Thyroid gland (tissue), 4 donors: ENCODE results near the gene ATP8A1.

ENCODE experiments used
- CTCF ChIP-seq, 6 experiments: fragments of 200-600 bp in 3 of 6; fragments of 450-650 bp in 3 of 6; sonication (generic) in 3 of 6; IDR thresholded peaks; one replicate each; pipeline ENCODE4 v1.5.1; 2016 to 2019; ENCODE audit warnings: antibody characterized with exemption in 6 of 6, mild to moderate bottlenecking in 2 of 6, inconsistent platforms in 1 of 6, moderate library complexity in 1 of 6
- POLR2A ChIP-seq, 2 donors: fragments of 450-650 bp; IDR thresholded peaks; one replicate each; pipeline ENCODE4 v1.6.1; 2017; ENCODE audit warnings: antibody characterized with exemption in 2 of 2, mild to moderate bottlenecking in 2 of 2, moderate library complexity in 1 of 2

- TF ChIP-seq CTCF (IDR thresholded peaks at IDR 0.05) (no peak), POLR2A (IDR thresholded peaks at IDR 0.05) (no peak)
These were observed 9.8 kb downstream of the ATP8A1 start for GRCh38 chr4:42646999-42647541.
